Sciatic nerve (tissue), 2 donors: Measurements from ENCODE around the gene ABAT. TPM values are rescaled to one million over a fixed set of nuclear protein-coding genes. Genes with fewer than 3 reads are reported as not detected.

Source experiments
- ATAC-seq: fragments of 200-7000 bp; cut with Tn5 transposase; one replicate; pipeline ENCODE4 v1.9.1; 2020; ENCODE audit warnings: mild to moderate bottlenecking, moderate library complexity
- DNase-seq: peaks from one replicate; pipeline ENCODE4 v3.0.0-alpha.2; 2020; ENCODE audit warnings: low spot score
- intact Hi-C: fragments of 100-400 bp; cut with DNase I; formaldehyde crosslinking; loops from one replicate; pipeline ENCODE4 v1.14.2; 2022
- total RNA-seq: library from RNA; stranded (reverse); fragmentation: NEBNext Ultra II Directional; extraction: Animal tissue kit (Norgen Biotek cat#: 25700); gene quantifications from one replicate; pipeline ENCODE4 v1.2.1, GENCODE V29; 2021
- donor health status: DM: no; HTN: no; CAD: no.
- donor health status: DM: no; HTN: no; CAD: no.

The ABAT gene
- total RNA-seq, 1 donor from 2014 or later, result 24.2 TPM

- no peak for DNase-seq
- no peak for ATAC-seq
- intact Hi-C loops, result no loop called here
Observed at GRCh38 chr16:8819411-8820034, 145.1 kb downstream of the ABAT start.

- DNase-seq, result no peak
- ATAC-seq, result no peak
- intact Hi-C loops, result no loop called here
Observed at GRCh38 chr16:8822403-8822802, 148.0 kb downstream of the ABAT start.

GRCh38 chr16:8826278-8826879 is 152.0 kb downstream of the ABAT start:
- intact Hi-C loops, result no loop called here
- ATAC-seq (no peak), DNase-seq (no peak)

GRCh38 chr16:8828541-8829165 is 154.2 kb downstream of the ABAT start:
- no peak for ATAC-seq
- intact Hi-C loops, result no loop called here
- DNase-seq, result no peak

- ATAC-seq, result no peak
- no peak for DNase-seq
- intact Hi-C loops, result no loop called here
Observed at GRCh38 chr16:8831450-8831849, 157.0 kb downstream of the ABAT start.

- no peak for ATAC-seq
- no peak for DNase-seq
- intact Hi-C loops, result no loop called here
Observed at GRCh38 chr16:8831871-8832716, 157.7 kb downstream of the ABAT start.

GRCh38 chr16:8832717-8833105 is 158.3 kb downstream of the ABAT start:
- no peak for DNase-seq
- intact Hi-C loops, result no loop called here
- no peak for ATAC-seq

Other genes with a start within 250 kb of the ABAT start
- gene TMEM114, start 84.1 kb upstream of the ABAT start, total RNA-seq, result not detected
- gene METTL22, start 52.9 kb upstream of the ABAT start, total RNA-seq, result 40.6 TPM
- 8.1 TPM for gene TMEM186, start 123.0 kb downstream of the ABAT start, total RNA-seq
- 45.4 TPM for gene PMM2, start 123.2 kb downstream of the ABAT start, total RNA-seq
- 118 TPM for gene CARHSP1, start 194.4 kb downstream of the ABAT start, total RNA-seq
- not detected for gene LITAFD, start 207.7 kb downstream of the ABAT start, total RNA-seq